PC-3 (cell line): ENCODE results near the gene FOXI3.

Experiments
- CTCF ChIP-seq: fragments of 300-600 bp; sonication (generic); conservative IDR thresholded peaks from 2 replicates; pipeline ENCODE4 v1.5.1; 2017; ENCODE audit warnings: antibody characterized with exemption, low read depth, mild to moderate bottlenecking, low read length
- EZH2 ChIP-seq: fragments of 300-600 bp; sonication (generic); IDR thresholded peaks from one replicate; pipeline ENCODE4 v1.6.1; 2017; ENCODE audit warnings: antibody characterized with exemption, mild to moderate bottlenecking, low read length; ENCODE audit not compliant: unreplicated experiment
- EZH2phosphoT487 ChIP-seq: fragments of 300-600 bp; sonication (generic); IDR thresholded peaks from 2 replicates; pipeline ENCODE4 v1.6.1; 2018; ENCODE audit warnings: mild to moderate bottlenecking, antibody characterized with exemption, low read length, borderline replicate concordance

- TF ChIP-seq CTCF (no peak), EZH2phosphoT487 (no peak), EZH2 (no peak)
Observed at GRCh38 chr2:88458633-88459032, 6.1 kb upstream of the FOXI3 start.
